Omental fat pad (tissue), 4 donors: Measurements from ENCODE around the gene SLC9A9. TPM values are rescaled to one million over a fixed set of nuclear protein-coding genes. Genes with fewer than 3 reads are reported as not detected.
"Not testable (repeated sequence)": the region's sequence is repeated elsewhere in the genome, so short reads cannot be mapped to it uniquely, and the experiment has no call there.

ENCODE experiments used
- ATAC-seq: fragments of 150-250 bp; one replicate; pipeline ENCODE4 v1.9.1; 2016; ENCODE audit warnings: mild to moderate bottlenecking, moderate library complexity; ENCODE audit not compliant: low FRiP score
- DNase-seq: peaks from one replicate; pipeline ENCODE4 v3.0.0-alpha.2; 2019; ENCODE audit warnings: low spot score
- CTCF ChIP-seq, 3 donors: fragments of 450-650 bp; IDR thresholded peaks; one replicate each; pipeline ENCODE4 v1.5.1; 2016 to 2017; ENCODE audit warnings: antibody characterized with exemption in 3 of 3, mild to moderate bottlenecking in 3 of 3, moderate library complexity in 2 of 3
- total RNA-seq, 4 donors: library from RNA; depleted of rRNA; stranded (reverse); fragments of >200 nt; gene quantifications; one replicate each; pipeline ENCODE4 v1.1.0, GENCODE V29; 2016

SLC9A9 gene
- total RNA-seq, 4 donors from 2014 or later: 15.5 to 39.6 (median 26.9) TPM

DNA sequence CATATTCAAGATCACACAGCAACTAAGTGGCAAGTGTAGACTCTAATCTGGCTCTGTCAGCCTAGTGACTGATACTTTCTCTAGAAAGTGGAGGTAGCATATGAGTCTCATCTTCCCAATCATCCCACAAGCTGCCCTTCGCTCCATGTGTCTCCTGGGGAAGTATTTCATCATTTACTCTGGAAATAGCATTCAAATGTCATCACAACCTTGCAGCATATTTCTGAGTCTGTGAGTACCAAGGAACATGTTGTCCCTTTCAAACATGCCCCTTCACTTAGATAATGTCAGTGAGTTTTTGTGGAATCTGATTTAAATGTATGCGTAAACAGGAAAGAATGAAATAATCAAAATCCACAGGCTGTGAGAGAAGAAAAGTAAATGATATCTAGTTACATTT lies 322.9 kb downstream of the SLC9A9 start:
- TF ChIP-seq CTCF (IDR thresholded peaks at IDR 0.05): no peak
- no peak for DNase-seq
- no peak for ATAC-seq

DNA sequence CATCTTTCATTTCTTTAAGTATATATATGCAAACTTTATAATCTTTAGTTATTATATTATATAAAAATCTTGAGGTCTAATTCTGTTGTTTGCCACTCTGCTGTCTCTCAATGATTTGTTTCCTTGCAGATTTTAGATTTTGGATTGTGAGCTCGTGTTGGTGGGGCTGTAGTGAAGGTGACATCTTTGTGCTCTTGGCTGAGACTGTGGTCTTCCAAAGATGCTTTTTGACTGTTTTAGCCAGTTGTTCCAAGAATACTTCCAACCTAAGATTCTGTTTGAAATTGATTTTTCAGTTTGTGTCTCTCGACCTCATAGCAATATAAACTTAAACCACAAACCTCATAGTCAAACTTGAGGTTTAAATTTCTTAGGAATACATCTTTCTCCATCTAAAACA lies 326.5 kb downstream of the SLC9A9 start:
- TF ChIP-seq CTCF (IDR thresholded peaks at IDR 0.05): no peak

DNA sequence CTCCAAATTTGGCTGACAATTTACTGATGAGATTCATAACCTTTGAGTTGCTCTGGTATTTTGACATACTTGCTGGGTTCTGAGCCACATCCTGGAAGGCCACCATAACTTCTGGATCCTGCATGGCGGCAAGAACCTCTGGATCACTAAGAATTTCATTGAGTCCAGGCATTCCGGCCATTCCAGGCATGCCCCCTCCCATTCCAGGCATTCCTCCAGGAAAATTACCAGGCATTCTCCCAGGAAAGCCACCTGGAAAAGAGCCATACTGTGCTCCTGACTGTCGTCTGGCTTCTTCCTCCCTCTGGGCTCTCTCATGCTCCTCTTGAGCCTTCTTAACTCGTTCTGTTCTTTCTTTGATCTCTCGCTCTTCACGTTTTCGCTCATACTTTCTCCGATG lies 331.1 kb downstream of the SLC9A9 start:
- DNase-seq, ATAC-seq: not testable (repeated sequence)

More for the DNA sequence above, 326.5 kb downstream of the SLC9A9 start:
- ATAC-seq (no peak), DNase-seq (no peak)

GRCh38 chr3:143514874-143515273 lies 333.4 kb downstream of the SLC9A9 start:
- ATAC-seq (no peak), DNase-seq (no peak)
- TF ChIP-seq CTCF (IDR thresholded peaks at IDR 0.05): no peak

GRCh38 chr3:143514109-143514508 lies 334.2 kb downstream of the SLC9A9 start:
- TF ChIP-seq CTCF (IDR thresholded peaks at IDR 0.05): no peak
- DNase-seq: no peak
- ATAC-seq: no peak

GRCh38 chr3:143511174-143511879 lies 336.9 kb downstream of the SLC9A9 start:
- no peak for TF ChIP-seq CTCF (IDR thresholded peaks at IDR 0.05)
- no peak for ATAC-seq
- no peak for DNase-seq

DNA sequence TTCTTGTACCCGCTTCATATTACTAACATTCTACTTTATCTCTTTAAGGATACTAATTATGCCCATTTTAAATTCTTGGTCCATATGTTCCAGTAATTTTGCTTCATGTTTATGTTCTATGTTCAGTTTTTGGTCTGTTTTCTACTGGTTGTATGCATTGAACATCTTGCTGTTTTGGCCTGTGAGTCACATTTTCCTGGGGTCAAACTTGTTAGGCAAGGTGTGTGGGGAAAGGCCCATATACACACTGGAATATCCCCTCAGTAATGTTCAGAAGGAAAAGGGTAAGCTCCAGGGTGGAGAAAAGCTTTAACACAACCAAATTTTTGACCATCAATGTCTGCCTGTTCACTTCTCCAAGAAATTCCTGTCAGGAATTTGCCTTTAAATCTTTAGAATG lies 337.7 kb downstream of the SLC9A9 start:
- no peak for TF ChIP-seq CTCF (IDR thresholded peaks at IDR 0.05)
- DNase-seq: no peak

More for the DNA sequence above, 337.7 kb downstream of the SLC9A9 start:
- no peak for ATAC-seq
